ENCODE data around the gene ITSN1.
A peak's percentile ranks its signal among the peaks of the same experiment; 100 is the strongest.

The ITSN1 gene

GRCh38 chr21:33940881-33941245 lies 298.6 kb downstream of the ITSN1 start:
- DNase-seq: no peak

DNA sequence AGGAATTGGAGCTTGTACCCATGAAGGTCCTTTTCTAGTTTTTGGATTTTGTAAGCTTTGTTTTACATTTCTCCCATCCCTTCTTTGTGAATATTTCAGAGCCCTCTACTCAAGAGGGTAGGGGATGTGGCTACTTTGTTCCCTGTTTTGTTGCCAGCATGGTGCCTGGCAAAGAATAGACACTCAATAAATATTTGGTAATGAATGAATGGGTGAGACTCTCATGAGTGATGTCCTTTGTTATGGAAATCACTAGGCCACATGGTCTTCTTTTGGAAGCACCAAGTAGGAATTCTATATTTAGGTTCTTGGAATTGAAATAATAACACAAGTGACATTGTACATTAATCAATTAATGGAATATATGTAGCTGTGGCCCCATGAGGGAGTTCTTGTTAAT lies 300.1 kb downstream of the ITSN1 start:
- DNase-seq: no peak

DNA sequence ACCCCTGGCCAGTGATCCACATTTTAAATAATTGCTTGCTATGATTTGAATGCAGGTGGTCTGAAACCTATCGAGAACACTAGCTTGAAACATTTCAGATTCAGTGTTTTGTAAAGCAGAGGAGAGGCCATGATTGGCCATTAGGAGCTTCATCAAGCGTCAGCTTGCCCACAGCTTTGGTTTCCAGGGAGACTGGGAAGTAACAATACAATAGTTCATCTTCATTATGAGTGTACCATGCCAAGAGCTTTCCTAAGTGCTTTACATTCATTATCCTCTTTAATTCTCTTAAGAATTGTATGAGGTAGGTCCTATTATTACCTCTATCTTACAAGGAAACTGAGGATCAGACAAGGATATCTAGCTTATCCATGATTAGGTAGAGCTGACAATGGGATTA lies 301.0 kb downstream of the ITSN1 start:
- DNase-seq: no peak

DNA sequence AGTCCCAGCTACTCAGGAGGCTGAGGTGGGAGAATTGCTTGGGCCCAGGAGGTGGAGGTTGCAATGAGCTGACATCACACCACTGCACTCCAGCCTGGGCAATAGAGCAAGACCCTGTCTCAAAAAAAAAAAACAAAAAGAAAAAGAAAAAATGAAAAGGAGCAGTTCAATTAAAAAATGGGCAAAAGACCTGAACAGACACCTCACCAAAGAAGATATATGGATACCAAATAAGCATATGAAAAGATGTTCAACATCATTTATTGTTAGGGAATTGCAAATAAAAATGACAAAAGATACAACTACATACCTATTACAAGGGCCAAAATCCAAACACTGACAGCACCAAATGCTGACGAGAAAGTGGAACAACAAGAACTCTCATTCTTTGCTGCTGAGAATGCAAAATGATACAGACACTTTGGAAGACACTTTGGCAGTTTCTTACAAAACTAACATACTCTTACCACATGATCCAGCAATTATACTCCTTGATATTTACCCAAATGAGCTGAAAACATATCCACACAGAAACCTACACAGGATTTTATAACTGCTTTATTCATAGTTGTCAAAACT lies 302.0 kb downstream of the ITSN1 start:
- DNase-seq: no peak

DNA sequence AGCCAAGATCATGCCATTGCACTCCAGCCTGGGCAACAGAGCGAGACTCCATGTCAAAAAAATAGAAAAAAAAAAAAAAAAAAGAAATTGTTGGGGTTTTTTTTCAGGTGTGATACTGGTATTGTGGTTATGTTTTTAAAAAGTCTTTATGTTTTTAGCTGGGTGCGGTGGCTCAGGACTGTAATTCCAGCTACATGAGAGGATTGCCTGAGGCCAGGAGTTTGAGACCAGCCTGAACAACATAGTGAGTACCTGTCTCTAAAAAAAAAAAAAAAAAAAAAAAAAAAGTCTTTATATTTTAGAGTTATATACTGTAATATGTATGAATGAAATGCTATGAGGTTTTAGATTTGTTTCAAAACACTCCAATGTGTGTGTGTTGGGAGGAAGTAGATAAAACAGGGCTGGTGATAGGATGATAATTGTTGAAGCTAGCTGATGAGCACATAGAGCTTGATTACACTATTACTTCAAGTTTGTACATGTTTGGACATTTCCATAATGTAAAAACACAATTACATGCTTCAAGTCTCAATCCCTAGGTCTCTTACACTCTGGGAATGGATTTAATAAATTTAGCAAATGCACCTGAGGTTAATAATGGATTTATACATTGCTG lies 303.5 kb downstream of the ITSN1 start:
- DNase-seq: no peak

DNA sequence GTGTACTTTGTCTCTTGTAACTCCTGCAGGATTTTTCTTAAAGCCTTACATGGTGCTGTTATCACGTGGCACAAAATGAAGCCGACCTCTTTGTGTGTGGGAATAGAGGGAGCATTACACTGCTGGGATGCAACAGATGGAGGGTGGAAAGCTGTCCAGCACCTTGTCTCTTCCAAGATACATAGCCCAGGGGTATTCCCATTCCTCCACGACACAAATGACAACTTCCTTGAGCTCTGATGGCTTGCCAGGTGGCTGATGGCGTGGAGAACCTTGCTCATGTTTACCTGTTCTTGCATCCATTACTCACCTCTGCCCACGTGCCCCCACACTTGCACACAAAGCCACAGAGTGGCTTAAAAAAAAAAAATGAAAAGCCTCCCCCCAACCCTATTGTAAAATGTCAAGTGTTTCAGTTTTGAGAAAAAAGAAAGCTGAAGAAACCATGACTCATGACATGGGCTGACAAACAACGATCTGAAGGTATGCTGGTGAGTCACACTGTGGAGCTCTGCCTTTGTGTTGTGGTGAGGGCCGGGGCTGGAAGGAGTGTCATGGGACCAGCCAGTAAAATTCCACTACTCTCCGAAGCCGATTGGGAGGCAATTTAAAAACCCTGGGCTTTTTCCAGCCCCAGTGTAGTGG lies 305.3 kb downstream of the ITSN1 start:
- DNase-seq: peak; percentile 61

DNA sequence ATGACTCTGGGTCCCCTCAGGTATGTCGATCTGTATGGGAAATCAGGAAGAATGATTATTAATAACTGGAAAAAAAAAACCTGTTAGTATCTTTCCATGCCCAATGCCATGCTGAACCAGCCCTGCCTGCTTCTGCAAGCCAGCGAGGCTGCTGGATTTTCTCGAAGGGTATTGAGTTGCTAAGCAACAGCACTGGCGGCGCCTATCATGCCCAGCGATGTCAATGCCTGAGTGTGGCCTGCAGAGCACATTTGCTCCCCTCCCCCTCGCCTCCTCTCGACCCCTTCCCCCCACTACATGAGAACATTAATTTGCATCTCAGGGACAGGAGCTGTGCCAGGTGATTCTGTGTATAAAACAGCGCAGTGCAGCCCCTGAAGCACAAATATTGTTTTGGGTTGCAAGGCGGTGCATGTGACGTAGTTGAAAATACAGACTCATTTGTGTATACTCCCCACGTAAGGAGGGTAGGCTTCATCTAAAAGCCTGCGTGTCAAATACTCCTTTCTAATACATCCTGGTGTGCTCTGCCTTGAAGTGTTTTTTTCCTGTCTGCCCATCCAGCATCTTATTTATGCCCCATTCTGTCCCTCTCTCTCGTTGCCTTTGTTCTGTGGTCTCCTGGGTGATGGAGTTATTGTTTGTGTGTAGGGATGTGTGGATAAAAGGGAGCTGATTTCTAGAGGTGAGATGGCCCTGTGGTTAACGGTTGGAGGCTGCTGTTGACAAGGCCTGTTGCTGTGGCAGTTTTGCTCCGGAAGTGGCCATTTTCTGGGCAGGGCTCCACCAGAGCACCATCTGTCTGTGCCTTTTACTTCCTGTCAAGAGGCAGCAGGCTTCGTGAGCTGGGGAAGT lies 306.0 kb downstream of the ITSN1 start:
- no peak for DNase-seq

DNA sequence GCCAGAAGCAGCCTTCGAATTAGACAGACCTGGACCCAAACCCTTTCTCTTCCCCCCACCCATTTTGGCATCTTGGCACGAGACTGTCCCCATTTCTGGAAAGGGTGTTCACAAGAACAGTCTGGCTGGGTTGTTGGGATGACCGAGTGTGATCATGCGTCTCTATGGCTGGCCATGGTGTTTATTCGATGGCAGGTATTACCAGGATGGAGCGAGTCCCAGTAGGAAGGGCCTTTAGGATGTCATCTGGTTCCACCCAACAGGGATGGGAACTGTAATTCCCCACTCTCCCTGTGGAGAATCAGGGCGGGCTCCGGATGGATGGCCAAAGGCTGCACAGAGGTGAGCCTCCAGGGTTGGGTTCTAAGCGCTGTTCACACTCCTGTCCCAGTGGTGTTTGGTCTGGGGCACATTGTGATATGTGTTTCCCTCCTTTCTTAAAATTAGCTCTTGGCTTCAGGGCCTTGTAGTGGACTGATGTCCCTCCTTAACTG lies 306.7 kb downstream of the ITSN1 start:
- DNase-seq: no peak
